ENCODE data around the gene MEX3D. TPM values are rescaled to one million over a fixed set of nuclear protein-coding genes. Genes with fewer than 3 reads are reported as not detected.

Gene MEX3D
- total RNA-seq, 1 experiment from 2014 or later: 69.2 TPM

DNA sequence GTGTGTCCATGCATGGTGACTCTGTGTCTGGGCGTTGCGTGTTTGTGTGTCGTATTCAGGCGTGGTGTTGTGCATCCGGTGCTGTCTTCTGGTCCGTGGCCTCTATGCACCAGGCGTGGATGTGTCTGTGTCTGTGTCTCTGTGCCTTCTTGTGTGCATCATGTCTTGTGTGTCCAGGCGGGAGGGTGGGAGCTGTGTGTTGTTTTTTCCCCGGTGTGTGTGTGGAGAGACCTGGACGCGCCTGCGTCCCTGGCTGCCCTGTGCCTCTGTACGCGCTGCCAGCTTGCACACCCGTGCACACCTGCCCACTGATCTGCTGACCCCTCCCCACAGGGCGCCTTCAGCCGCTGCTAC is 43.2 kb downstream of the MEX3D start:
- Histone ChIP-seq H3K9me3 (ENCODE audit: control insufficient read depth in 1 of 2, insufficient read depth in 1 of 2, low read depth in 1 of 2, low read length in 2 of 2) (no peaks in the 10 kb centered on the region), H3K4me2 (ENCODE audit: low read length) (no peak overlapping the region), H3K27ac (ENCODE audit: low read depth, low read length) (no peak overlapping the region), H3K36me3 (ENCODE audit: control insufficient read depth in 1 of 2, insufficient read depth in 2 of 2, low read length in 2 of 2) (no peaks in the 10 kb centered on the region), H3K9me2 (ENCODE audit: insufficient read depth) (no peaks in the 10 kb centered on the region), H3K27me3 (ENCODE audit: insufficient read depth, low read length) (no peaks in the 10 kb centered on the region), H2AFZ (ENCODE audit: low read depth, low read length, poor library complexity, severe bottlenecking) (no peak overlapping the region), H4K20me1 (ENCODE audit: insufficient read depth) (no peaks in the 10 kb centered on the region), H3K4me1 (ENCODE audit: control insufficient read depth in 1 of 2, insufficient read depth in 2 of 2, low read length in 2 of 2) (no peaks in the 10 kb centered on the region), H3K9ac (ENCODE audit: low read length) (no peak overlapping the region), H3K4me3 (replicated peaks in 1 of 2; ENCODE audit: low read depth in 1 of 2, low read length in 2 of 2) (no peak overlapping the region), H3K79me2 (ENCODE audit: insufficient read depth, low read length) (no peaks in the 10 kb centered on the region)
- BruUV-seq (replicated peaks): no TSS peak
- DNase-seq (ENCODE audit: low read depth, low spot score): no peak
- ATAC-seq: no peak
- ChIA-PET CTCF (no interaction called here), RAD21 (ENCODE audit: low non-redundant PET in 1 of 2, low total read pairs in 2 of 2, uncharacterized antibody in 2 of 2, unreplicated experiment in 2 of 2) (no interaction called here), POLR2A (no interaction called here)
- intact Hi-C loops (cut with micrococcal nuclease): no loop called here
- TF ChIP-seq EZH2phosphoT487 (IDR thresholded peaks at IDR 0.05; ENCODE audit: borderline replicate concordance): no peak
- TF ChIP-seq RAD21 (IDR thresholded peaks at IDR 0.05; ENCODE audit: low read depth): no peak
- no peak for TF ChIP-seq SP1 (IDR thresholded peaks at IDR 0.05; ENCODE audit: low read depth)

DNA sequence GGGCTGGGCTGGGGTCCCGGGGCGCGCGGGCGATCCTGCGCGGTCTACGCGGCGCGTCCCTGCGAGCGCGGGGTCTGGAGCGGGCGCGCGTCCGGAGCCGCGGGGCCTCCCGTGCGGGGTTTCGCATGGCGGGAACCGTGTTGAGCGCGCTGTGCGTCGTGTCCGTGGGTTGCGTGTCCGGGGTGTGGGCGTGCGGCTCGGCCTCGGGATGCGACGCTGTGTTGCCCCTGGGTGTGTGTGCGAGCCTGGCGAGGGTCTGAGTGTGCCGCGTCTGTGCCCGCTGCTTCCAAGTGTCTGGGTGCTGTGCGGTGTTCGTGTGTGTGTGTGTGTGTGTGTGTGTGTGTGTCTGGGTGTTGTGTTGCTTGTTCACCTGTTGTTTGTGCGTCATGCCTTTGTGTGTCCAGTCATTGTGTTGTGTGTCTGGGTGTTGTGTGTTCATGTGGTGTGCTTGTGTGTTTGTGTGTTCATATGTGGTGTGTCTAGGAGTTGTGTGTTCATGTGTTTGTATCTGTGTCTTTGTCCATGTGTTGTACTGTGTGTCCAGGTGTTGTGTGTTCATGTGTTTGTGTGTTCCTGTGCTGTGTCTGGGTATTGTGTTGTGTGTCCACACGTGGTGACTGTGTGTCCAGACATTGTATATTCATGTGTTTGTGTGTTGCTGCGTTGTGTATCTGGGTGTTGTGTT is 43.7 kb downstream of the MEX3D start:
- ATAC-seq: no peak
- H3K79me2 ChIP-seq (ENCODE audit: insufficient read depth, low read length): no peaks in the 10 kb centered on the region
- H3K9ac ChIP-seq (ENCODE audit: low read length): no peak overlapping the region
- CTCF ChIA-PET: no interaction called here
- H3K27me3 ChIP-seq (ENCODE audit: insufficient read depth, low read length): no peaks in the 10 kb centered on the region
- DNase-seq (ENCODE audit: low read depth, low spot score): no peak
- H3K36me3 ChIP-seq (ENCODE audit: control insufficient read depth in 1 of 2, insufficient read depth in 2 of 2, low read length in 2 of 2): no peaks in the 10 kb centered on the region
- RAD21 ChIA-PET (ENCODE audit: low non-redundant PET in 1 of 2, low total read pairs in 2 of 2, uncharacterized antibody in 2 of 2, unreplicated experiment in 2 of 2): no interaction called here
- BruUV-seq (replicated peaks): no TSS peak
- no peak overlapping the region for H3K4me3 ChIP-seq (replicated peaks in 1 of 2; ENCODE audit: low read depth in 1 of 2, low read length in 2 of 2)
- POLR2A ChIA-PET: no interaction called here
- no peak overlapping the region for H3K4me2 ChIP-seq (ENCODE audit: low read length)
- H4K20me1 ChIP-seq (ENCODE audit: insufficient read depth): no peaks in the 10 kb centered on the region
- no peaks in the 10 kb centered on the region for H3K9me3 ChIP-seq (ENCODE audit: control insufficient read depth in 1 of 2, insufficient read depth in 1 of 2, low read depth in 1 of 2, low read length in 2 of 2)
- TF ChIP-seq CBX3 (IDR thresholded peaks at IDR 0.05; ENCODE audit: low read depth) (no peak), EZH2phosphoT487 (IDR thresholded peaks at IDR 0.05; ENCODE audit: borderline replicate concordance) (no peak), ZNF274 (IDR thresholded peaks at IDR 0.05; ENCODE audit: low read depth, low read length) (no peak), TCF7L2 (IDR thresholded peaks at IDR 0.05; ENCODE audit: borderline replicate concordance, extremely low read depth, insufficient read depth, insufficient read length) (no peak), JUND (IDR thresholded peaks at IDR 0.05) (no peak), EGR1 (IDR thresholded peaks at IDR 0.05; ENCODE audit: low read depth) (no peak)
- intact Hi-C loops (cut with micrococcal nuclease): no loop called here
- no peaks in the 10 kb centered on the region for H3K4me1 ChIP-seq (ENCODE audit: control insufficient read depth in 1 of 2, insufficient read depth in 2 of 2, low read length in 2 of 2)
- H3K9me2 ChIP-seq (ENCODE audit: insufficient read depth): no peaks in the 10 kb centered on the region
- no peak overlapping the region for H3K27ac ChIP-seq (ENCODE audit: low read depth, low read length)
- H2AFZ ChIP-seq (ENCODE audit: low read depth, low read length, poor library complexity, severe bottlenecking): no peak overlapping the region

Measured in HCT116 (cell line).